Activated T-helper 17 cell treated with anti-CD3 and anti-CD28 coated beads, Interleukin-2, amount 50 U/mL, for 72 hours (primary cell): ENCODE measurements around the gene DNAH11. TPM values are rescaled to one million over a fixed set of nuclear protein-coding genes. Genes with fewer than 3 reads are reported as not detected.
"Not testable (repeated sequence)": the region's sequence is repeated elsewhere in the genome, so short reads cannot be mapped to it uniquely, and the experiment has no call there.

ENCODE experiments used
- ATAC-seq: fragments of 150-1000 bp; cut with Tn5 transposase; replicated peaks from 2 replicates; pipeline ENCODE4 v1.10.0; 2021; ENCODE audit warnings: mild to moderate bottlenecking, moderate library complexity
- H3K27ac Mint-ChIP-seq: one replicate; pipeline ENCODE4 v1.8.0; 2022; ENCODE audit warnings: mixed read lengths
- H3K27me3 Mint-ChIP-seq: one replicate; pipeline ENCODE4 v1.8.0; 2022; ENCODE audit warnings: mixed read lengths
- H3K36me3 Mint-ChIP-seq: one replicate; pipeline ENCODE4 v1.8.0; 2022; ENCODE audit warnings: low read depth, mild to moderate bottlenecking, mixed read lengths
- H3K4me1 Mint-ChIP-seq: one replicate; pipeline ENCODE4 v1.8.0; 2022; ENCODE audit warnings: mixed read lengths
- H3K4me3 Mint-ChIP-seq: one replicate; pipeline ENCODE4 v1.8.0; 2022; ENCODE audit warnings: mild to moderate bottlenecking, mixed read lengths
- H3K9me3 Mint-ChIP-seq: one replicate; pipeline ENCODE4 v1.8.0; 2022; ENCODE audit warnings: mixed read lengths
- total RNA-seq, 2 donors: library from RNA; stranded (reverse); gene quantifications; one replicate each; pipeline ENCODE4 v1.2.3, GENCODE V29; 2022

The DNAH11 gene
- total RNA-seq, 2 donors from 2014 or later: 0.52 to 5.9 TPM

DNA sequence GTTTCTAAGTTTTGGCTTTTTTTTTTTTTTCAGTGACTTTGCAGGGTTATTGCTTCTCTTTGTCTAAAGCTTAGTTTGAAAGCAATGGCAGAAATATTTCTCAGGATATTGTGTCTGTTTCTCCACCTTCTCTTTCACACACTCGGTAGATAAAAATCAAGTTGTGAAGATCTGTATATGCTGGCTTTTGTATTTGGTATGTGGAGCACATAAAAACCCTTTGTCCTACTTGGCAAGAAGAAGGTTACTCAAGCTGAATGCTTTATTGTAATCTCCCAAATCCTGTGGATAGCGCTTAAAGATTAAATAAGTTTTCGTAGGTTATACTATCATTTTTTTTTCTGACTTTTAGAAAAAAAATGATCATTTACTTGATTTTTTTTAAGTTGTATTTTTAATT is 230.5 kb downstream of the DNAH11 start:
- no peak overlapping the region for H3K4me3 Mint-ChIP-seq
- ATAC-seq: no peak
- H3K27ac Mint-ChIP-seq: no peak overlapping the region
- no peaks in the 10 kb centered on the region for H3K4me1 Mint-ChIP-seq
- no peaks in the 10 kb centered on the region for H3K36me3 Mint-ChIP-seq
- H3K27me3 Mint-ChIP-seq: peaks cover 33% of the 10 kb centered on the region
- no peaks in the 10 kb centered on the region for H3K9me3 Mint-ChIP-seq

DNA sequence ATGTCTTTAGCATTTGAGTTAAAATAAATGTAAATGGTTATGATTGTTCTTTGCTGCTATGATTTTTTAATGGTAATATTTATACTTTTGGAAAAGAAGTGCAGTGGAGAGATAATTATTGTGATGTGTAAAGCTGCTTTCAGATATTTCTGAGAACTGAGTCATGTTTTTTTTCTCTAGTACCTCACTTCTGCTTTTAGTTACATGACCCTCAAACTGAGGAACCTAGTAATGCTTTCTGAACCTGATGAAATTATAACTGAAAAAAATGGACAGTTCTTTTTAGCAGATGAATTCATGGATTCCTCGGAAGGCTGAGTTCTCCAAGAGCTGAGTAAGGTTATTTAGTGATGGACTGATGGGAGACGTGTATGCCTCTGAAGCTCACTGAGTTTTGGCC is 235.1 kb downstream of the DNAH11 start:
- ATAC-seq: no peak
- no peaks in the 10 kb centered on the region for H3K9me3 Mint-ChIP-seq
- no peak overlapping the region for H3K4me3 Mint-ChIP-seq

DNA sequence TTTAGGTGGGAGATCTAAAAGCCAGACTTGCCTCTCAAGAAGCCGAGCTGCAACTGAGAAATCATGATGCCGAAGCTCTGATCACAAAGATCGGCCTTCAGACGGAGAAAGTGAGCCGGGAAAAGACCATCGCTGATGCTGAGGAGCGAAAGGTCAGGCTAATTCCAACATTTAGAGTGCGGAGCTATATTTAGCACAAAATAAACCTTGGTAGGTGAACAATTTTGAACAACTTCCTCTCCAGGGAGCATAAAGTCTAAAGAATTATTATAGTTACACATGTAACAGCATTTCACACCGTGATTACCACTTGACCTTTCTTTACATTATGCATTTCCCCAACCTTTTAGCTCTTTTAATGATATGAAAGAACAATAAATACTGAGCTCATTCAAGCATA is 236.1 kb downstream of the DNAH11 start:
- ATAC-seq: no peak
- Mint-ChIP-seq H3K4me1 (no peaks in the 10 kb centered on the region), H3K27ac (no peak overlapping the region), H3K36me3 (no peaks in the 10 kb centered on the region), H3K27me3 (peaks cover 15% of the 10 kb centered on the region), H3K9me3 (no peaks in the 10 kb centered on the region), H3K4me3 (no peak overlapping the region)

More for the DNA sequence above, 235.1 kb downstream of the DNAH11 start:
- H3K4me1 Mint-ChIP-seq: no peaks in the 10 kb centered on the region
- H3K27ac Mint-ChIP-seq: no peak overlapping the region
- H3K36me3 Mint-ChIP-seq: no peaks in the 10 kb centered on the region
- H3K27me3 Mint-ChIP-seq: peaks cover 23% of the 10 kb centered on the region

DNA sequence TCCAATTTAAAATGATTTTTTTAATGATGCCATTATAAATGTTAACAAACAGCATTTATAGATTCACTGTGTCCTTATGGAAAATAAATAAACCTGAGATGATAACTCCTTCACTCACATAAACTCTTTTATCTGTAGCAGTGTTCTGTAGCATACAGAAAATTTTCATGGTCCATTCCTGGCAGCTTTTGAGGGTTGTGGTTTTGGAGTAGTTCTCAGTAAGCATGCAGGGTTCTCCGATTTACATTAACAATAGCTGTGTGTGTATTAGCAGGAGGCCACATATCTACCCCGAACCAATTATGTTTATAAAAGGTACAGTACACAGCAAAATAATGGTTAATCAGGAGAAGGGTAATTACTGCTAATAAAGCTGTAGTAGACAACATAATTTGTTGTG is 240.2 kb downstream of the DNAH11 start:
- Mint-ChIP-seq H3K36me3 (no peaks in the 10 kb centered on the region), H3K4me1 (no peaks in the 10 kb centered on the region), H3K4me3 (no peak overlapping the region), H3K27me3 (no peaks in the 10 kb centered on the region), H3K9me3 (no peaks in the 10 kb centered on the region), H3K27ac (no peak overlapping the region)
- ATAC-seq: no peak

DNA sequence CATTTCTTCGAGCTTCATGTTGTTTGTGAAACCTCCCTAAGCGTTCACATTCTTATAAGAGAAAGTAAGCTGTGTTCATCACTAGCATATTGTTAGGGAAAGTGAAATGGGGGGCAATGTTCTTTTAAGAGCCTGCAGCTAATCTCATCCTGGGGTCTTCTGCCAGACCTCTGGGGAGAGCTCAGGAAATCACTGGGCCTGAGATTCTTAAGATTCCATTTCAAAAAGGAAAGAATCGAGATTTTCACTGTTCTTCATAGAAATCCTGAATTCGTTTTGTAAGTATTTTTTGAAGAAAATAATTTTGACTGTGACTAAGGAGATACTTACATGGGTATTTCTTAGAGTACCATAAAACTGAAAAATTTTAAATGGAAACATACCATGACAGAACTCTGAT is 242.2 kb downstream of the DNAH11 start:
- Mint-ChIP-seq H3K9me3 (no peaks in the 10 kb centered on the region), H3K36me3 (no peaks in the 10 kb centered on the region), H3K4me1 (no peaks in the 10 kb centered on the region), H3K27ac (no peak overlapping the region), H3K27me3 (no peaks in the 10 kb centered on the region), H3K4me3 (no peak overlapping the region)
- no peak for ATAC-seq

DNA sequence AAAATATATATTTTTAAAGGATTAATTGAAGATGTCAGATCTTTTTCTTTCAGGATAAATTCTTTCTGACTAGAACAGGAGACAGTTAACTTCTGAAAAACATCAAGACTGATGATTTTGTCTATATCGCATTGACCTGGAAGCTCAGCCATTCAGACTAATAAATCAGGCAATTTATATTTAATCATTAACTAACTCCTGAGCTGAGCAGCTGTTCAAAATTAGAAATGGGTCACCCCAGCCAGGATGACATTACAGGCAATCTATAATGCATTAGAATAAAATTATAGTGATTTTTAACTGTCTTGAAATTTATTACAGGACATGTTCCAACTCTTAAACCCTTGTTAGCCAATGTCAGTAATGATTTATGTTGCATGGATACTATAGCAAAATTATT is 263.0 kb downstream of the DNAH11 start:
- Mint-ChIP-seq H3K36me3 (no peaks in the 10 kb centered on the region), H3K27me3 (peaks cover 8% of the 10 kb centered on the region), H3K27ac (no peak overlapping the region), H3K4me1 (no peaks in the 10 kb centered on the region), H3K4me3 (no peak overlapping the region), H3K9me3 (no peaks in the 10 kb centered on the region)
- ATAC-seq: no peak

DNA sequence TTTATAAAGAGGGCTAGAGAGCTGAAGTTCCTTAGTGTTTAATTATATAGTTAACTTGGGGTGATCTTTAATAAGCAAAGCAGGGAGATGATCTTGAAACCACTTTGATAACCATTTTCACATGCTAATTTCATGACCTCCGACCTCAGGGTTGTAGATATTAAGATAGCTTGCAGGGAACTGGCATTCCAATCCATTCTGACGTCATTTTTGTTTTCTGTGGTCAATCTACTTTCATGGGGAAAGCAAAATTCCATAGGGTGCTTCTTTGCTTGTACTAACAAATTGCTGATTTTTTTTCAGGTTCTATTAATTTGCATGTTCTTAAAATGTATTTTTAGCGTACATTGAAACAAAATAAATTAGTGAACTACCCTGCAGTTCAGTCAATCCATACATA is 263.5 kb downstream of the DNAH11 start:
- Mint-ChIP-seq H3K4me1 (no peaks in the 10 kb centered on the region), H3K27ac (no peak overlapping the region), H3K36me3 (no peaks in the 10 kb centered on the region), H3K4me3 (no peak overlapping the region), H3K9me3 (no peaks in the 10 kb centered on the region), H3K27me3 (peaks cover 4% of the 10 kb centered on the region)
- ATAC-seq: no peak

DNA sequence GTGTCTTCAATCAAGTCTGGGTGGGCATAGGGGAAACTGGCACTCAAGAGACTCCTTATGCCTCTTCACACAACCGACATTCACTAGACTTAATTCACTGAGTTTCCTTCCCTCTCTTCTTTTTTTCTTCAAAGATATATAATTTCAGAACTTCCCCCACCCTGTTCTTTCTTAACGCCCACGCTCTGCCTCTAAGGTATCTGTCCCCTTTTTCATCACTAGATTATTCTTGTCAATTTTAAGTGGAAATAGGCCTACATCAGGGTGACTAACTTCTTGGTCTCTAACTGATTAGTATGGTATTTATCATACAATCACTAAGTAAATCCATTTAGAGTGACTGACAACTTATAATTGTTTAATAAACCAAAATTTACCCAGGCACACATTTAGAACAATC is 276.2 kb downstream of the DNAH11 start:
- Mint-ChIP-seq H3K9me3 (no peaks in the 10 kb centered on the region), H3K27me3 (peaks cover 4% of the 10 kb centered on the region), H3K36me3 (no peaks in the 10 kb centered on the region), H3K27ac (no peak overlapping the region), H3K4me3 (no peak overlapping the region), H3K4me1 (no peaks in the 10 kb centered on the region)
- no peak for ATAC-seq

DNA sequence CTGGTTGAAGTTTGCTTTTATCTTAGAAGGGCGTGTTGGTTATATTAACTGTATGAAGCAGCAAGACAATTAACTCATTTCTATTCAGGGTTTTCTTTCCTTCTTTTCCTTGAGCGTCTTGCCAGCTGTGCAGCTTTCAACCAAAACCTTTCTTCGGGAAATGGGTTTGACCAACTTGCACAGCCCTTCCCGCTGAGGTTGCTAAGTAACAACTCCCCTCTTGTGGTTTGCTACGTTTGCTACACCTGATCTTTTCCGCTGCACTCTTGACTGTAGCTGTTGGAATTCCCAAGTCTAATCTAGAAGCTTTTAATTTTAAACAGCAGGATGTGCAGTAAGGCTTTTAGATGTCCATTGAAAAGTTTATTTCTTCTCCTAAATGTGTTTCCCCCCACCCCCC is 286.0 kb downstream of the DNAH11 start:
- H3K36me3 Mint-ChIP-seq: no peaks in the 10 kb centered on the region
- H3K27ac Mint-ChIP-seq: no peak overlapping the region
- no peak for ATAC-seq
- no peaks in the 10 kb centered on the region for H3K4me1 Mint-ChIP-seq
- H3K4me3 Mint-ChIP-seq: no peak overlapping the region
- H3K27me3 Mint-ChIP-seq: peaks cover 16% of the 10 kb centered on the region
- H3K9me3 Mint-ChIP-seq: no peaks in the 10 kb centered on the region

DNA sequence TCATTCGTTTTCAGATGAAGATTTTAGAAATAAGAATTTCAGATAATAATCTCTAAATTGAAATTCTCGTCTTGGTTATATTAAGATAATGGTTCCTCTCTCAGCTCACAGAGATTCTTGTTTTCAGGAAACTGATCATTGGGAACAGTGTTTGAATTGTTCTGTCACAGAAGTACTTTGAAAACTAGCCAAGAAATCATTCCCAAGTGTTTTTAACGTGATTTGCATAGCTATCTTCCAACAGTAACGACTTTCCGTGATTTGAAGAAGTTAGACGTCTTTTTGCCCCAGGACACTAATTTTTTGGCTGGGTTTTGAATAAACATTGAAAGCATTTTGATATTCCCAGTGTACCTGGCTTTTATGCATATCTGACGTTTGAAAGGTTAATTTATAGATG is 286.9 kb downstream of the DNAH11 start:
- no peaks in the 10 kb centered on the region for H3K9me3 Mint-ChIP-seq
- no peaks in the 10 kb centered on the region for H3K4me1 Mint-ChIP-seq
- no peak overlapping the region for H3K4me3 Mint-ChIP-seq
- peaks cover 16% of the 10 kb centered on the region for H3K27me3 Mint-ChIP-seq
- ATAC-seq: no peak
- H3K36me3 Mint-ChIP-seq: no peaks in the 10 kb centered on the region
- no peak overlapping the region for H3K27ac Mint-ChIP-seq

DNA sequence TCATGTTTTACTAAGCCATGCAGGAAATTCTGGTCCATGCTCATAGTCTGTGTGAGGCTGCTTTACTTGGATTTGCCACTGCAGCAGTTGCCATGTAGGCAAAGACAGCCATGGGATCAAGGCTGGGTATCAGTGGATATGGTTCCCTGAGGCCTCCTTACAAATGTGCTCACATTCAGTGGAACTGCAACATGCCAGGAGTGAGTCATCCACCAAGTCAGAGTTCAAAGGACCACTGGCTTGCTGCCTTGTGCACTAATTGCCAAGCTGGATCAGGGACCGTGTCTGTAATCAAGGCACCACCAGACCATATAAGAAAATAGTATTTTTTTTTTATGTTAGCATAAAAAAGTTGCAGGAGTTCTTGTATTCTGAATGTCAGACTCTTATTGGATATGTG is 301.9 kb downstream of the DNAH11 start:
- ATAC-seq: no peak
- Mint-ChIP-seq H3K4me3 (no peak overlapping the region), H3K27ac (no peak overlapping the region), H3K4me1 (no peaks in the 10 kb centered on the region), H3K9me3 (peaks cover 4% of the 10 kb centered on the region), H3K27me3 (no peaks in the 10 kb centered on the region), H3K36me3 (no peaks in the 10 kb centered on the region)

DNA sequence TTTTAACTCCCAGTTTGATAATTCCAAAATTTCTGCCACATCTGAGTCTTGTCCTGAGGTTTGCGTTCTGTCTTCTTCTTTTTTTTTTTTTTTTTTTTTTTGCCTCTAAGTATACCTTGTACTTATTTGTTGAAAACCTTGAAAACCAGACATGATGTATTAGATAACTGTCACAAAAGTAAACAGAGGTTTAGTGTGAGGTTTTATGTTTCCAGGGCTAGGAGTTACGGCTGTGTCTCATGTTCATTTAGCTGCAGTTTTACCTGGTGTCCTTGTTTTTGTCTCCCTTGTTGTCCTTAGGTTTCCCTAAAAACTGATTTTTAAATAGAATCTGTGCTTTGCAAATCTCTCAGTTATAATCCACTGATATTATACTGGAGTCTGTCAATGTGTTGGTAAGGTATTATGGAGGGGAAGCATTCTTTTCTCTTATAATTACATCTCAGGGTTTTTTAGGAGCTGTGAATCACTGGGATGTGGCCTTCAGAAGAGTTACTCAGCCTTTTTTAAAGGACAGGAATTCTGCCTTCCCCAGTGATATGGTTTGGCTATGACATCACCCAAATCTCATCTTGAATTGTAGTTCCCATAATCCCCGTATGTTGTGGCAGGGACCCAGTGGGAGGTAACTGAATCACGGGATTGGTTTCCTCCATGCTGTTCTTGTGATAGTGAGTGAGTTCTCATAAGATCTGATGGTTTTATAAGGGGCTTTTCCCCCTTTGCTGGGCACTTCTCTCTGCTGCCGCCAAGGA is 307.9 kb downstream of the DNAH11 start:
- no peak overlapping the region for H3K27ac Mint-ChIP-seq

DNA sequence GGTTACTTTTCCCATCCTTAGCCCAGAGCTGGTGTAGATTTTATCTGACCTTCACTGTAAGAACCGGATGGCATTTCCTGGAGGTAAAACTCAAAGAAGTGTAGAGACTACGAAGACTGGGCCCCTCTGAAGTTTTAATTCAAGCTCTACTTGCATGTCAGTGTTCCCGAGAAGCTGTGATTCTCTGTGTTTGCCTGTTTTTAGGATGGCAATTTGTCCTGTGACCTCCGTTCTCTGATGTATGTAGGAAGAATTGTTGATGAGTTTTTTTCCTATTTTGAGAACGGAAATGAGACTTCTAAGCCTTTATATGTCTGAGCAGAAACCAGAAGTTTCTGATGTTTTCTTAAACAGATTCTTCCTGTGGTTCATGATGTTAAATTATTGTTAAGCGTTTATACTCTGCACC is 308.7 kb downstream of the DNAH11 start:
- Mint-ChIP-seq H3K36me3 (no peaks in the 10 kb centered on the region), H3K4me1 (peaks cover 6% of the 10 kb centered on the region), H3K27me3 (peaks cover 5% of the 10 kb centered on the region), H3K4me3 (peak overlapping the region; percentile 36), H3K27ac (peak overlapping the region; percentile 75), H3K9me3 (peaks cover 4% of the 10 kb centered on the region)
- ATAC-seq: no peak

More for the DNA sequence above, 307.9 kb downstream of the DNAH11 start:
- Mint-ChIP-seq H3K4me1 (peaks cover 6% of the 10 kb centered on the region), H3K36me3 (no peaks in the 10 kb centered on the region), H3K4me3 (no peak overlapping the region), H3K9me3 (peaks cover 4% of the 10 kb centered on the region), H3K27me3 (peaks cover 1% of the 10 kb centered on the region)
- no peak for ATAC-seq

DNA sequence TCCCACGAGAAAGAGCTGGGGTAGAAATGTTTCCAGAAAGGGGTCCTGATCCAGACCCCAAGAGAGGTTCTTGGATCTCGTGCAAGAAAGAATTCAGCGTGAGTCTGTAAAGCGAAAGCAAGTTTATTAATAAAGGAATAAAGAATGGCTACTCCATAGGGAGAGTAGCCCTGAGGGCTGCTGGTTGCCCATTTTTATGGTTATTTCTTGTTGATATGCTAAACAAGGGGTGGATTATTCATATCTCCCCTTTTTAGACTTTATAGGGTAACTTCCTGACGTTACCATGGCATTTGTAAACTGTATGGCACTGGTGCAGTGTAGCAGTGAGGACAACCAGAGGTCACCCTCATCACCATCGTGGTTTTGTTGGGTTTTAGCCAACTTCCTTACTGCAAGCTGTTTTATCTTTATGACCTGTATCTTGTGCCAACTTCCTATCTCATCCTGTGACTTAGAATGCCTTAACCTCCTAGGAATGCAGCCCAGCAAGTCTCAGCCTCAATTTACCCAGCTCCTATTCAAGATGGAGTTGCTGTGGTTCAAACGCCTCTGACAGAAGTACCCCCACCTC is 322.9 kb downstream of the DNAH11 start:
- H3K4me3 Mint-ChIP-seq, ATAC-seq, H3K27me3 Mint-ChIP-seq, H3K9me3 Mint-ChIP-seq, H3K36me3 Mint-ChIP-seq, H3K27ac Mint-ChIP-seq, H3K4me1 Mint-ChIP-seq: not testable (repeated sequence)

DNA sequence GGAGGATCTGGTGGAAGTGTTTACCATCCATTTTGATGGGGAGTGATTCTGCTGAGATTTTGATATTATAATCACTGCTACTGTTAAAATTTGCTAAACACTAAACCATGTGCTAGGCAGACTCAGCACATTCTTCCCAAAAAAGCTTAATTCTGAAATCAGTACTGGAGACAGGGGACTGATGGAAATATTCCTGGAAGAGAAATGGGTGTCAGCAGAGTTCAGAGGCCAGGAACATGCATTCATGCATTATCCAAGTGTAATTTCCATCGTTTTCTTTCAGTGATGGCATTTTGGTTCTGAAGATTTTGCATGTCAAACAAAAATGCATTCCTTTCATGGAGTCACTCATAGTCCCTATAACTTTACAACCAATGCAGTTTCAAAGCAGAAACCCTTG is 323.9 kb downstream of the DNAH11 start:
- Mint-ChIP-seq H3K4me1 (no peaks in the 10 kb centered on the region), H3K36me3 (no peaks in the 10 kb centered on the region), H3K9me3 (no peaks in the 10 kb centered on the region), H3K27ac (no peak overlapping the region), H3K27me3 (no peaks in the 10 kb centered on the region), H3K4me3 (no peak overlapping the region)
- no peak for ATAC-seq
